Stimulated activated CD8-positive, alpha-beta memory T cell treated with anti-CD3 and anti-CD28 coated beads, Interleukin-15, amount 100 ng/mL, for 48 hours (primary cell): Measurements from ENCODE around the gene PAPPA.

Experiments
- DNase-seq, 2 donors: peaks; one replicate each; pipeline ENCODE4 v3.0.0-alpha.2; 2020; ENCODE audit warnings: low read depth in 2 of 2

Gene PAPPA

DNA sequence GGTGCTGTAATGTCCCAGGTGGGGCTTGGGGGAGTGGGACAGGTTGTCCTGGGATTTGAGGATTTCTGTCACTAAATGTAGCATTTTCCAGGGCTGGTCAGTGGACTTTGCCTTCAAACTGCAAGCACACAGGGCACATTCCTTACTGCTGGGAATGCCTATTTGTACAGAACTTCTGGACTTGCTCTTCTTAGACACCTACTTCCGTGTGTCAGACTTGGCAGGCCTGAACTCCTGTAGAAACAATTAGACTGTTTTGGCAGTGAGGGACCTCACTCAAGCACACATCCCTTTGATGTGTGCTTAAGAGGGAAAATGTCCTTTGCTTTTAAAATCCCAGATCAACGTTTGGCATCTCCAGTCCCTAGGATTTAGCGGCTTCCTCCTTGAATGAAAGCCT is 192.2 kb downstream of the PAPPA start:
- DNase-seq = no peak

DNA sequence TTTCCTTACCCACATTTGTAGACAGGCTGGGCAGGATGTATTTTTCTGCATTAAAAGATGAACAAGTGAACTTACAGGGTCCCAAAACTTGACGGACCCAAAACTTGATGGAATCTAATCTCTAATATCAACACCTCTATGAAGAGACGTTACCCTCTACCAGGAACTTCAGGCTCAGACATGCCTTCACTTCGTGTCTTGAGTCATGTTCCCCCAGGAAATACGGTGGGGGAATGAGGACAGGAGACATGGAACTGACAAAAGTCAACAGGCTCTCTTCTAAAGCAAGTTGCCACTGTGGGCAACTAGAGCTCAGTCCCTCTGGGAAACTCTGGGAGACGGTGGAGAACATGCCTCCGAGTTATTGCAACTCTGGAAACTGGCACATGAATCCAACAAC is 196.1 kb downstream of the PAPPA start:
- DNase-seq = no peak

DNA sequence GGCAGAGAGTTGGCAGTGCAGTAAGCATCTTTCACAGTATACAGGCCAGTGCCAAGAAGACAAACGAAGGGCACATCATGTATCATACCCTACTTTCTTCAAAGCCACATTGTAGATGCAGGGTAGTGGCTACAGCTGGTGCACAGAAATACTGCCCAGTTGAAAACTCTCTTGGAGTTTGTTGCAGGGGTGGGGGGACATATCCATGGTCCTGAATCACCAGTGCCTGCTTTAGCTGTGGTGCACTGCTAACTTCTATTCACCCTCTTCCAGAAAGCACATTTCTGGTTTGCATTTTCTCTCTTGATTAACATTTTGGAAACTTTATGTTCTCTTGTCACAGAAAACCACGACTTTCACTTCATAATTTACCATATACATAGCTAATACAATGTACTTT is 196.6 kb downstream of the PAPPA start:
- DNase-seq = no peak

DNA sequence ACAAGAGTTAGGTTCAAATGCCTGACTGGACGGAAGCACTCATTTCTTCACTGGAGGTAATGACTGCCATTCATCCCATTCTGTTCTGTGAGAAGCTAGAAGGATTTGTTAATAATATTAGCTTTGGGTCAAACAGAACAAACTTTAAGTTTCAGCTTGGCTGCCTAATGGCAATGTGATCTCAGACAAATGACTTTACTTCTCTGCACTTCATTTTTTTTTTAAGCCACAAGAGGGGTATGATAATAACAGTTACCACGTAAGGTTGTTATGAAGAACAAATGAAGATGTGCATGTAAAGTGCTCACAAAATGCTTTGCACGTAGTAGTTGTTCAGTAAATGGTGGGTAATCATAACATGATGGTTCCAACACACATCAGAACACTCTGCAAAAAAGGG is 199.4 kb downstream of the PAPPA start:
- DNase-seq = no peak

DNA sequence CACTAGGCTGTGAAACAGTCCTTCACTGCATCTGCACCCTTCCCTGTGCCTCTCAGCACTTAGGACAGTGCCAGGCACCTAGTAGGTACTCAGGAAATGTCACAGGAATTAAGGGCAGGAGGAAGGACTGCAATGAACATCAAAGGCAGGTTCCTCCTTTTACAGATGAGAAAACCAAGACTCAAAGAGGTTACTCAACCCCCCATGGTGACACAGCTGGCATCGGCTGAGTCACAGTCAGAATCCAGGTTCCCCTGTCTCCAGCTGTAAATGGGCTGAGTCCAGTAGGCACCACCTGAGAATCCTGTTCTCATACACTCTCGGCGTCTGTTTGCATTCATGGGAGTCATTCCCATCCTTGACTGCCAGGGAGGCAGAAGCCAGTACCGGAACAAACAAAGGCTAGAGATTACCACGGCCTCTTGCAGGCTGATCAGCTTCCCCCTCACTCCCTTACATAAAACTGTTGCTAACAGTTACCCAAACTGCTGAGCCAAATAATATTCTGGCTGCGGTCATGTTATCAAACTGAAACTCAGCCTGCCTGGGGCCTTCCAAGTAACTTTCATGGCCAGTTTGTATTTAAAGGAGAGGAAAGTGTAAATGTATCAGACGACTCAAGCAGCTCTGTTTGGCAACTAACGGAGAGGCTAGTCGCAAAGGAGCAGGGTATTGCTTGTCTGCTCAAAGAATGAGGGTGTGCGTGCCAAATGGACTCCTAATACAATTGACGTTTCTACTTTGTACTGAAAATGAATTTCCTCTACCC is 201.7 kb downstream of the PAPPA start:
- no peak for DNase-seq

DNA sequence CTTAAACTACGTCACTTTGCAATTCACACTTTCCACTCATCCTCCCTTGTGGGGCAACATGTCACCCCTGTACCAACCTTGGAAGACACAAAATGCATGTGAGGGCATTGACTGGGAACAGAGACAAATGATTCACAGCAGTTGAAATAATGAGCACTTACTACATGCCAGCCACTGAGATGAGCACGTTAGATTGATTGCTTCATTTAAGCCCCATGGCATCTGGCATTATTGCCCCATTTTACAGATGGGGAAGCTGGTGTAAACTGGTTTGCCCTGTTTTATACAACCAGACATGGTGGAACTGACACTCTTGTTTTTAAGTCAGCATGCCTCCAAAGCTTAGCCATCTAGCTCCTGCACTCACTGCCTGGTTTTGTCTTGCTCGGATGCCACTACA is 204.7 kb downstream of the PAPPA start:
- DNase-seq = no peak

DNA sequence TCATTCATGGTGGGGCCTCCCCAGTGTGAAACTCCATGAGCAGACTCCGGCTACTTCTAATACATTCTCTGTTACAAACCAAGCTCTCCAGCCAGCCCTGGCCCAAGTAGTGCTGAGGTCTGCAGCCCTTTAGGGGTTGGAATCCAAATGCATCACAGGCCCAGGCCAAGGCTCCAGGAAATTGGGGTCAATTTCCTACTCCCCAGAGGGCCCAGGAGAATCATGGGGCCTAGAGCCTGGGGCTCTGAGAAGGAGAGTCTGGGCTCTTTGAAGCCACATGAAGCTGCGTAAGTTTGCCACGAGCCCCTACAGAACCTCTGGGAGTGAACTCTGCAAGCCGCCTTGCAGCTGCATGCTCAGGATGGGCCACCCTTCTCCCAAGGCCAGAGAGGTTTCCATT is 206.4 kb downstream of the PAPPA start:
- no peak for DNase-seq

DNA sequence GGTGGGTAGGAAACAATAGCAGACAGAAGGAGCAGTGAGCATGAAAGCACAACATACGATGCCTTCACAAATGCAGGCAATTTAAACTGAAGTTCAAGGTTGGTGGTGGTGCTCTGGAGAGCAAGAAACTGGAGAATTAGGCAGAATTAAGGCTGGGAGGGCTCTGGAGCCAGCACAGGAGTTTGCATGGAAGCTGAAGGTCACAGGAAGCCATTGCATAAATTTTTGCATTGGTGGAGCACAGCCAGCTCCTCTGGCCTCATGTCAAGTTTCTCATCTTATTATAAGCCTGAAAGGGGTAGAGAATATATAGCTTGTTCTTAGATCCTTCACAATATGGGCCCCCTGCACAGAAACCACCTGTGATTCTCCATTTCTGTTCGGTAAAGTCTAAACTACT is 207.4 kb downstream of the PAPPA start:
- no peak for DNase-seq

DNA sequence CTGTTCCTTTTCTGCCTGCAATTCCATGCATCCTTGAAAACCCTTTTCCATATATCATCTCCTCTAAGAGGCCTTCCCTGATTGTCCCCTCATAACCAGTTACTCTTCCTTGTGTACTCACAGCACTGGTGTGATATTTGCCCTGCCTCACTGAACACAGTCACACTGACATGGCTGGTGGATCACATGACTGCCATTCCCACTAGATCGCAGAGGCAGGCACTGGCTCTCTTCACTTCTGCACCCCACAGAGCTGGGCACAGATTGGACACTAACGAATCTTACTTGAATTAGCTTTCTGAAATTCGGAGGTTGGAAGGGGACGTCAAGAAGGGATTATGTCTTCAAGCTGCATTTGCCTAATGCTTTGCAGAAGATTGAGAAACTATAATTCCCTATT is 208.0 kb downstream of the PAPPA start:
- DNase-seq = no peak

DNA sequence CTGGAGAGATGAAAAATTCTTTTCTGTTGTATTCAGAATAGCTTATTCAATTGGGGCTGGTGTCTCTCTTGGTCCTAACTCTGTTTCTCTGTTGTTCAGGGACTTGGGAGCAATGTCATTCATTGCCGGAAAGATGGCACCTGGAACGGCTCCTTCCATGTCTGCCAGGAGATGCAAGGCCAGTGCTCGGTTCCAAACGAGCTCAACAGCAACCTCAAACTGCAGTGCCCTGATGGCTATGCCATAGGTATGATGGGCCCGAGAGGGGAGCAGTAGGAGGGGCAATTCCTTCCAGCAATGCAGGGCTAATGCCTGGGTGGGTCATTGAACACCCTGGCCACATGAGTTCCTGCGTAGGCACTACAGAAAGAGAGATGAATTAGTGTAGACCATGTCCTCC is 208.9 kb downstream of the PAPPA start:
- no peak for DNase-seq

DNA sequence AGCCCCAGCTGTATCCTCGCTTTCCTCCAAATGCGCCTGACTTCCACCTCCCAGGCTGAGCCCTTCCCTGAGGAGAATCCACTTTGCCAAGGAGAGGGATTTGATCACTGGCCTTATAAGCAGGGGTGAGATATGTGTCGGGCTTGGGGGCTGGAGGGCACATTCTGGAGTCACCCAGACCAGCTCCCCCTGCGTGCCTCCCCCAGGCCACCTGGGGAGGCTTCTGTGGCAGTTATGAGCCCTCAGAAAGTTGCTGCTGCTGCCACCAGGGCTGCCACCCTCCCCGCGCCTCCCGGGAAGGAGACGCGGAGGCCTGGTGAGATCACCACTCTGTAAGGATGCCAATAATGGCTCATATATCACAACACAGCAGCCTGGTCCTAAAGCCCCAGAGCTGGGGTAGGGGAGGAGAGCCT is 211.5 kb downstream of the PAPPA start:
- no peak for DNase-seq

DNA sequence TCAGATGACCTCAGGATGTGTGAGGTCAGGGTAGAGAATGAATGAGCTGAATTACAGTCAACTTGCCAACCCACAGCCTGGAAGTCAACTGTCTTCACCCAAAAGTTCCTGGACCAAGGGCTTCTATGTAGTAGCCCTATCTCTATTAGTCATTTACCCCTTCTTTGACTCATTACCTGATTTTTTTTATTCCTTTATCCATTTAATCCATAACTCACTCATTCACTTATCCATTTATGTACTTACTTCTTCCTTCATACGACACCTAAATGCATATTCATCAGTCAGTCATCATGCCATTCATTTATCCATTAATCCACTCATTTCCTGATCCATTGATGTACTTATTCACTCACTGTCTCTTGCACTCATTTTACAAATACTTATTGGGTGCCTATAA is 212.7 kb downstream of the PAPPA start:
- no peak for DNase-seq

DNA sequence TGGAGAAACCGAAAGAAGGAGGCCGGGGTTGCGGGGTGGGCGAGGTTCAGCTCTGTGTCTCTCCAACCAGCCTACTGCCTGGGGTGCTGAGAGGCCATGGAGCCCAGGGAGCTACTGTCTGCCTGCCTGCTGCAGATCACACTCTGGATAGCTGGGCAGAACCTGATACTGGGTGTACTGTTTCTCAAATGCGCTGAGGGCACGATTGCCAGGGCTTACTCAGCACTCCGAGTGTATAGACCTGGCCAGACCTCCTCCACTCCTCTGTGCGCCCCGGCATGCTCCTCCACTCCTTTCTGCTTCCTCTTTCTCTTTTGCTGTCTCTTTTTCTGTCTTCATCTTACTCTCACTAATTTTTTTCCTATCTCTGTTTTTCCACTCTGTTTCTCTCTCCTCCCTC is 215.1 kb downstream of the PAPPA start:
- DNase-seq = no peak

DNA sequence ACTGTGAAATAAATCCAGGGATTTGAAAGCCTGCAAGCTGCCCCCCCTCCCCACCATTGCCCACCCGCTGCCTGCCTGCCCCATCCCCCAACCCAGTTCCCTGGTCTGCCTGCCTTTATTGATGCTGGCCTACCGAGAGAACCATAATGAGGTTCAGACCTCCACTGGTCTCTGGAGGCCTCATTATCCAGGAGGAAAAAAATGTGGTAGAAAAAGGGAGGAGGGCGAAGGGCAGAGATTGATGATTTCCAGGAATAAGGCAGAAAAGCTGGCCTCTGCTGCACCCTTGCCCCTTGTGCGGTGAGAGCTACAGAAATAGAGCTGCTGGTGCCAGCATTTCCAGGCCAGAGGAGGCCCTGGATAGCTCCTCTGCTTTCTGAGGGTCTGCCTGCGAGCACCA is 216.1 kb downstream of the PAPPA start:
- DNase-seq = no peak

DNA sequence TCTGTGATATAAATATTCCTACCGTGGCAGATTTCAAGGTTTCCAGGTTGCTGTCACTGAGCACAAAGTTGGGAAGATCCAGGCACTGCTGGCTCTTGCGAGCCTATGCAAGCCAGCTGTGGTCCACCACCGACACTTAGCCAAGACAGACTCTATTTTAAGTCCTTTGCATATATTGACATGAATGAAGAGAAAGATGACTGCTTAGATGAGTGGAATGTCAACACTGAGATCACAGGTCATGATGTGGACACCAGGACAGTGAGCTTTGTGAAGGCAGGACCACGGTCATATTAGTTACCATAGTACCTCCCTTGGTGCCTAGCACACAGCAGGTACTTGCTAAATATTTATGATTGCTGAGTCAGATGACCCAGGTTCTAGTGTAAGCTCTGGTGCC is 217.0 kb downstream of the PAPPA start:
- DNase-seq = no peak

DNA sequence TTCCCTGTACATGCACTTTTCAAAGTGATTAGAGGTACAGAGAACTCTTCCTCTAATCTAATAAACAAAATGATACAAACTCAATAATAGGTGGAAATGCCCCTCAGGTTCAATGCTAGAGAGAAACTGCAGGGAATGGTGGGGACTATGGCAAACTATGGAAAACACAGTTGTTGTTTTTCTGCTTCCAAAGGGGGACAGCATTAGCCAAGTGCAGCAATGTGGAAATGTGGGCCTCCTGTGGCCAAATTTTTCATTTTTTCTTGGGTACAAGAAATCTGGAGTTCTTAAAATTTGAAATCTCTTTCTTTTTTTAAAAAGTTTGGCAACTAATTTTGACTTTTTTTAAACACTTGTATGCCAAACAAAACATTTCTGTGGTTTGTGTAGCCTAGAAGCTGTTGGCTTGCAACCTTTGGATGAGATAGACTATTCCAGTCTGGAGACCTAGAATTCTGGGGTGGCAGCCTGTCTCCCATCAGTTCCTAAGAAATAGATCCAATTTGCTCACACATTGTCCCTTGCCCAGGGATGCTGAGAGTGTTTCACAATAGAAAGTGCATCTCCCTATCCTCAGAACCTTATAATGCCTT is 218.6 kb downstream of the PAPPA start:
- DNase-seq = no peak

DNA sequence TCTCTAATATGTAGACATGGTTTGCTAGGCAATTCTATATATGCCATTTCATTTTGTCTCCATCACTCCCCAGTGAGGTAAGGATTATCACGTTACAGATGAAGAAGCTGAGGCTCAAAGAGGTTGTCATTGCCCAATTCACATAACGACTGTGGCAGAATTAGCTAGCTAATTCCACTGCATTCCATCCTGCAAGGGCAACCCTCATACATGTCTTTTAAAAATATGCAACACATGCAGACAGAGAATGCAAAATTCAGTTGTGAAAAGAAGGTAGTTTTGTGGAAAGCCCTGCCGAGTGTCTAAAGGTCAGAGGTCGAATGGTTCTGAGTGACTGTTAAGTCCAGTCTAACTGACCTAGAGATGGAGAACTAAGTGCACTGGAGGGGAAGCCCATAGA is 219.2 kb downstream of the PAPPA start:
- DNase-seq = no peak

DNA sequence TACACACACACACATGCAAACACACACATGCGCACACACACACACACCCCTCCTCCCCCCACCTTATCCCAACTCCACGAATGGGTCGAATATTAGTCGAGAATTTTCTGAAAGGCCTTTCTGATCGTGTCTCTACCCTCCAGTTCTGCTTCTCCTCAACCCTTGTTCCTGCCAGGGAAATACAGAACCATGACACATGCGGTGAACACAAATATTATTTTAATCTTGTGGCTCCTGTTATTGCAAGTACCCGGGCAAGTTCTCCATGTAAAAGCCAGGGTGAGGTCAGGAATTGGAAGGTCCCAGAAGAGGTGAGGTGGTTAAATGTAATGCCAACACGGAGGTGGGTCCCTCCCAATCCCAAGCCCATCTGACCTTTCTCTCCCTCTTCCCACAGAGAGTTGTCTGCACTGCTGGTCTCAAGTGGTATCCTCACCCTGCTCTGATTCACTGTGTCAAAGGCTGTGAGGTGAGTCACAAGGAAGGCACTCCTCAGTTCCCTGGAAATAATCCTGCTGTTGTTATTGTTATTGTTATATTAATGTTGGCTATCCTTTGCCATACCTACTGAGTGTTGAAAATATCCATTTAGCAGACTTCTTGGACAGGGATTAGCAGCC is 223.7 kb downstream of the PAPPA start:
- DNase-seq = no peak

DNA sequence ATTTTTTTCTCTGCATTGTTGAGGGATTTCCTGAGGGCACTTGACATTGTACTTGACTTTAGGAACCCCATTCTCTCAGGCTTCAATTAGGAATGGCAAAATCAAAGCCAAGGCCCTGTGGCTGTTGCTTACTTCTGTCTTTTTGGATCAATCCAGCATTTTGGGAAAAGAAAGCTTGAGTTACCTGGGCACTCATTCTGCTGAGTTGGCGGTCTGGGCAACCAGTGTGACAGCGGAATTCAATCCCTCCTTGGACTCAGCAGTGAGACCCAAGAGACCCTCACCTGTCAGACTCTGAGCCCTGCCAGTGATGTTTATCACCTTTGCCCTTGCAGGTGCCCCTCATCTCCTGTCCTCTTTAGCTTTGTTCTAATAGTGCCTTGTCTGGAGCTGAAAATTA is 225.3 kb downstream of the PAPPA start:
- no peak for DNase-seq

DNA sequence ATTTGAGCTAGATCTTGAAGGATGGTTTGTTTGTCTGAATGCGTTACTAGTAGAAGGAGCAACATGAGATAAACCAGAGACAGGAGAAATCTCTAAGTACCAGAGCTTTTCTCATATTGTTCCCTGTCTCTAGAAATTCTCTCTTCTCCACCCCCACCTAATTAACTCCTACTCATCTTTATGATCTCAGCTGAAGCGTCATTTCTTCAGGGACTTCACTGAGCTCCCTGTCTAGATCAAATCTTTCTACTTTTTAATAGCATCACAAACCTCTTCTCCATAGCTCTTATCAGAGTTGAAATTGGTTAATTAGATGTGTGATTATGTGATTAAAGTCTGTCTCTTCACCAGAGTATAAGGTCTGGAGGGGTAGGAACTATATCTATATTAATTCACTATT is 226.2 kb downstream of the PAPPA start:
- DNase-seq = no peak

DNA sequence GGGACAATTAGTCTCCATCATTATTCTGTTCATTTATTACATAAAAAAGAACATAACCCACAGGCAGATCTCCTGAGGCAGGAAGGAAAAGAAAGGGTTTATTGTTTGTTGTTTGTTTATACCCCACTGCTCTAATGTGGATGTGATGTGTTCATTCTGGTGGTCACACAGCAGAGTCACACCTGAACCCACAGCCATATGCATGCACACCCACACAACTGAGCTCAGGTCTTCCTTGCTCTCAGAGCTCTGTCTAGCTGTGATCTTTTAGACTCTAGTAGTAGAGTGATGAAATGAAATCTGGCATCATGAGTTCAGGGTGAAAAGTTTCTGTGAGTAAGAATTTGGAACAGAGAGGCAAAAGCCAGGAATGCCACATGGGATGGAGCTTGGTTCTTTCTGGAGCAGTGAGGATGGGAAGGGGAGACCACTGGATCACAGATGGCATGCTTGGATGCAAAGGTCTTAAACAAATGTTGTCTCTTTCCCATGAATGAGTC is 227.0 kb downstream of the PAPPA start:
- DNase-seq = no peak

DNA sequence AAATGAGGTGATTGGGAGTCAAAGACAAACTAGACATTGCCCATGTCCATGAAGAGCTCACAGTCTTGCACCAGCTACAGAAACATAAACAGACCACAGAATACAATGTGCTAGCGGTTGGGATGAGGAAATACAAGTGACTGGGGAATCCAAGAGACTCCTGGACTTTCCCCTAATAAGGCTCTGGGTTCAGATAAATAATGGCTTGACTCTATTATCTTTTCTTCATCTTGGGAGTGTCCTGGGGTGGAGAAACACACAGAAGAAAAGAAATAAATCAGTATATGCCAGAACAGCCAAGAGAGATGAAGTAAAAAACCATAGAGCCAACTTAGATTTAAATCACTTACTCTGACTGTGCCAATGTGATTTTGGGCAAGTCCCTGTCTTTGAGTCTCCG is 227.8 kb downstream of the PAPPA start:
- DNase-seq = no peak

DNA sequence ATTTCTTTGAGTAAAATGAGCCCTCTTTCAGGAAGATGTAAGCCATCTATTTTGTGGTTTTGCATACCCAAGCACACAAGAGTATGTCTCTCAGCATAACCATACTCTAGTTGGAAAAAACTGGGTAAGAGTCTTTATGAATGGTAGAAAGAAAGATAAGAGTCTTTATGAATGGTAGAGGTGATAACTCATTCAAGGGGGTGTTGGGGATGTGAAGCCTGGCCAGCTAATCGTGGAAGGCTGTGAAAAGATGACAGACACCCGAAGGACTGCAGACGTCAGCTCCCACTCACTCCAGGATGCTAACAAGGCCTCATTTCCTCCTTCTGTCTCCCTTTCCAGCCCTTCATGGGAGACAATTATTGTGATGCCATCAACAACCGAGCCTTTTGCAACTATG is 228.5 kb downstream of the PAPPA start:
- DNase-seq = no peak
